Measurements from ENCODE around the gene RAPH1. TPM values are rescaled to one million over a fixed set of nuclear protein-coding genes. Genes with fewer than 3 reads are reported as not detected.

Gene RAPH1
- total and polyA plus RNA-seq, 4 donors = 7.2 to 62.7 (median 35.1) TPM

- Histone ChIP-seq H3K9me3 (ENCODE audit: control insufficient read depth in 4 of 4, insufficient read depth in 3 of 4, low read length in 3 of 4) (no peaks in the 10 kb centered on the region), H3K27ac (ENCODE audit: low read depth in 1 of 2, low read length in 1 of 2) (no peak overlapping the region), H3K9ac (ENCODE audit: insufficient read depth in 1 of 2, low read length in 2 of 2) (no peak overlapping the region), H3K36me3 (ENCODE audit: control insufficient read depth in 4 of 4, insufficient read depth in 4 of 4, low read length in 4 of 4) (peaks cover 4 to 38% (median 18%) of the 10 kb centered on the region in 4 donors), H3K4me1 (ENCODE audit: control insufficient read depth in 5 of 5, insufficient read depth in 5 of 5, low read length in 5 of 5) (peaks cover 0 to 2% (median 0%) of the 10 kb centered on the region in 5 donors), H3K4me3 (no peak overlapping the region), H3K27me3 (ENCODE audit: control insufficient read depth in 3 of 3, insufficient read depth in 3 of 3, low read length in 2 of 3) (no peaks in the 10 kb centered on the region)
- no peak for ATAC-seq (ENCODE audit: insufficient read depth, low FRiP score)
- DNase-seq = no peak
- WGBS, 2 donors = 91 to 96% methylated on average over 3 of the region's 3 CpGs
- no peak for TF ChIP-seq CTCF (IDR thresholded peaks at IDR 0.05; ENCODE audit: control extremely low read depth, extremely low read depth)
These were observed 84.5 kb downstream of the RAPH1 start for GRCh38 chr2:203450561-203450960.

- peaks cover 0 to 4% (median 0%) of the 10 kb centered on the region in 5 donors for H3K4me1 ChIP-seq (ENCODE audit: control insufficient read depth in 5 of 5, insufficient read depth in 5 of 5, low read length in 5 of 5)
- DNase-seq = no peak
- ATAC-seq (ENCODE audit: insufficient read depth, low FRiP score) = no peak
- no peak overlapping the region for H3K27ac ChIP-seq (ENCODE audit: low read depth in 1 of 2, low read length in 1 of 2)
- WGBS, 2 donors = 93 to 97% methylated on average over 3 of the region's 3 CpGs
- no peaks in the 10 kb centered on the region for H3K9me3 ChIP-seq (ENCODE audit: control insufficient read depth in 4 of 4, insufficient read depth in 3 of 4, low read length in 3 of 4)
- no peak overlapping the region for H3K9ac ChIP-seq (ENCODE audit: insufficient read depth in 1 of 2, low read length in 2 of 2)
- no peak for TF ChIP-seq CTCF (IDR thresholded peaks at IDR 0.05; ENCODE audit: control extremely low read depth, extremely low read depth)
- H3K4me3 ChIP-seq = no peak overlapping the region
- no peaks in the 10 kb centered on the region for H3K27me3 ChIP-seq (ENCODE audit: control insufficient read depth in 3 of 3, insufficient read depth in 3 of 3, low read length in 2 of 3)
- H3K36me3 ChIP-seq (ENCODE audit: control insufficient read depth in 4 of 4, insufficient read depth in 4 of 4, low read length in 4 of 4) = peaks cover 4 to 39% (median 20%) of the 10 kb centered on the region in 4 donors
These were observed 88.3 kb downstream of the RAPH1 start for GRCh38 chr2:203446780-203447179.

- 45 to 69% methylated on average over 3 of the region's 3 CpGs for WGBS, 2 donors
These were observed 89.0 kb downstream of the RAPH1 start for GRCh38 chr2:203446071-203446481.

More at GRCh38 chr2:203446071-203446481, 89.0 kb downstream of the RAPH1 start:
- ATAC-seq (ENCODE audit: insufficient read depth, low FRiP score) (no peak), DNase-seq (no peak)
- H3K4me1 ChIP-seq (ENCODE audit: control insufficient read depth in 5 of 5, insufficient read depth in 5 of 5, low read length in 5 of 5) = peaks cover 0 to 4% (median 0%) of the 10 kb centered on the region in 5 donors
- no peak overlapping the region for H3K27ac ChIP-seq (ENCODE audit: low read depth in 1 of 2, low read length in 1 of 2)
- H3K36me3 ChIP-seq (ENCODE audit: control insufficient read depth in 4 of 4, insufficient read depth in 4 of 4, low read length in 4 of 4) = peaks cover 4 to 42% (median 26%) of the 10 kb centered on the region in 4 donors
- no peaks in the 10 kb centered on the region for H3K9me3 ChIP-seq (ENCODE audit: control insufficient read depth in 4 of 4, insufficient read depth in 3 of 4, low read length in 3 of 4)
- no peak overlapping the region for H3K9ac ChIP-seq (ENCODE audit: insufficient read depth in 1 of 2, low read length in 2 of 2)
- no peak for TF ChIP-seq CTCF (IDR thresholded peaks at IDR 0.05; ENCODE audit: control extremely low read depth, extremely low read depth)
- no peak overlapping the region for H3K4me3 ChIP-seq
- no peaks in the 10 kb centered on the region for H3K27me3 ChIP-seq (ENCODE audit: control insufficient read depth in 3 of 3, insufficient read depth in 3 of 3, low read length in 2 of 3)
